ENCODE measurements around the gene ZBTB12. TPM values are rescaled to one million over a fixed set of nuclear protein-coding genes. Genes with fewer than 3 reads are reported as not detected.

The ZBTB12 gene
- total and polyA plus RNA-seq, 9 of the 15 experiments (the other 6 are each of a cell fraction or from before 2014, with no cell fraction given): 0.03 to 12.4 (median 5.8) TPM; not detected in 1

- TF ChIP-seq TOE1 (IDR thresholded peaks at IDR 0.05; ENCODE audit: borderline replicate concordance) (no peak), TOE1 (CRISPR knock-in tag; IDR thresholded peaks at IDR 0.05; ENCODE audit: borderline replicate concordance, low read depth) (no peak), ZNF121 (CRISPR knock-in tag; conservative IDR thresholded peaks at IDR 0.05) (no peak), ZNF354B (CRISPR knock-in tag; IDR thresholded peaks at IDR 0.05) (no peak), POLR3G (IDR thresholded peaks at IDR 0.05; ENCODE audit: extremely low read depth, insufficient read length, insufficient replicate concordance) (no peak), ZNF24 (IDR thresholded peaks at IDR 0.05) (no peak), POLR2A (conservative IDR thresholded peaks at IDR 0.05) (peak; percentile 60), FOXP1 (CRISPR knock-in tag; IDR thresholded peaks at IDR 0.05) (peak; percentile 46; the same call in 1 of the 2 replicates), ZNF695 (CRISPR knock-in tag; IDR thresholded peaks at IDR 0.05) (no peak), ZNF79 (CRISPR knock-in tag; IDR thresholded peaks at IDR 0.05; ENCODE audit: low read depth) (no peak), ETV6 (IDR thresholded peaks at IDR 0.05; ENCODE audit: borderline replicate concordance in 1 of 2, low read depth in 2 of 2, low read length in 1 of 2) (no peak), ETV6 (CRISPR knock-in tag; IDR thresholded peaks at IDR 0.05; ENCODE audit: borderline replicate concordance) (no peak), DPF2 (IDR thresholded peaks at IDR 0.05) (0 out of 2 replicates have a peak, but pooled peaks have one; percentile 15), MGA (IDR thresholded peaks at IDR 0.05) (peak; percentile 93), ZNF740 (CRISPR knock-in tag; IDR thresholded peaks at IDR 0.05) (no peak), ZNF740 (tag; IDR thresholded peaks at IDR 0.05) (no peak), CXXC5 (CRISPR knock-in tag; IDR thresholded peaks at IDR 0.05) (peak; percentile 51), SRSF9 (IDR thresholded peaks at IDR 0.05; ENCODE audit: borderline replicate concordance, low read depth, low read length) (no peak), THRAP3 (IDR thresholded peaks at IDR 0.05; ENCODE audit: borderline replicate concordance) (no peak)
These were observed 920 bp downstream of the ZBTB12 start (continued) for GRCh38 chr6:31900917-31901414.
